ENCODE measurements around the gene MSMB. TPM values are rescaled to one million over a fixed set of nuclear protein-coding genes. Genes with fewer than 3 reads are reported as not detected.

The MSMB gene
- total RNA-seq, 1 donor from 2014 or later, result 5.3 TPM

GRCh38 chr10:46020344-46020657, 25.8 kb downstream of the MSMB start:
- H3K4me3 ChIP-seq, result peak overlapping the region; percentile 33
- H3K9me3 ChIP-seq, result no peaks in the 10 kb centered on the region
- TF ChIP-seq CTCF (IDR thresholded peaks at IDR 0.05), result no peak
- H3K27ac ChIP-seq, result peak overlapping the region; percentile 61
- peaks cover 13% of the 10 kb centered on the region for H3K36me3 ChIP-seq
- H3K27me3 ChIP-seq (ENCODE audit: low read depth), result no peaks in the 10 kb centered on the region
- intact Hi-C loops (cut with DNase I), result no loop called here
- ATAC-seq (no peak), DNase-seq (no peak)
- H3K4me1 ChIP-seq, result peaks cover 77% of the 10 kb centered on the region

GRCh38 chr10:46019569-46020343, 26.3 kb downstream of the MSMB start:
- ATAC-seq (peak in 1 of 2 donors; percentile 12), DNase-seq (no peak)
- peak overlapping the region; percentile 61 for H3K27ac ChIP-seq
- TF ChIP-seq CTCF (IDR thresholded peaks at IDR 0.05), result no peak
- no peaks in the 10 kb centered on the region for H3K9me3 ChIP-seq
- H3K4me3 ChIP-seq, result peak overlapping the region; percentile 33
- intact Hi-C loops (cut with DNase I), result no loop called here
- no peaks in the 10 kb centered on the region for H3K27me3 ChIP-seq (ENCODE audit: low read depth)
- H3K36me3 ChIP-seq, result peaks cover 18% of the 10 kb centered on the region
- peaks cover 77% of the 10 kb centered on the region for H3K4me1 ChIP-seq

- intact Hi-C loops (cut with DNase I), result no loop called here
- Histone ChIP-seq H3K9me3 (no peaks in the 10 kb centered on the region), H3K4me1 (peaks cover 72% of the 10 kb centered on the region), H3K27ac (peak overlapping the region; percentile 61), H3K27me3 (ENCODE audit: low read depth) (no peaks in the 10 kb centered on the region), H3K4me3 (peak overlapping the region; percentile 6), H3K36me3 (peaks cover 24% of the 10 kb centered on the region)
- TF ChIP-seq CTCF (IDR thresholded peaks at IDR 0.05), result no peak
- no peak for DNase-seq
- ATAC-seq, result peak in 1 of 2 donors; percentile 6
Observed at GRCh38 chr10:46019177-46019528, 26.9 kb downstream of the MSMB start.

- Histone ChIP-seq H3K4me3 (peak overlapping the region; percentile 1), H3K27me3 (ENCODE audit: low read depth) (no peaks in the 10 kb centered on the region), H3K27ac (peak overlapping the region; percentile 61), H3K4me1 (peaks cover 67% of the 10 kb centered on the region), H3K36me3 (peaks cover 29% of the 10 kb centered on the region), H3K9me3 (no peaks in the 10 kb centered on the region)
- intact Hi-C loops (cut with DNase I), result no loop called here
- no peak for DNase-seq
- ATAC-seq, result no peak
- TF ChIP-seq CTCF (IDR thresholded peaks at IDR 0.05), result no peak
Observed at GRCh38 chr10:46018453-46019176, 27.5 kb downstream of the MSMB start.

- H3K27me3 ChIP-seq (ENCODE audit: low read depth), result no peaks in the 10 kb centered on the region
- no peak for TF ChIP-seq CTCF (IDR thresholded peaks at IDR 0.05)
- ATAC-seq (no peak), DNase-seq (no peak)
- peaks cover 59% of the 10 kb centered on the region for H3K4me1 ChIP-seq
- no peaks in the 10 kb centered on the region for H3K9me3 ChIP-seq
- H3K4me3 ChIP-seq, result no peak overlapping the region
- H3K36me3 ChIP-seq, result peaks cover 38% of the 10 kb centered on the region
- intact Hi-C loops (cut with DNase I), result no loop called here
- H3K27ac ChIP-seq, result peak overlapping the region; percentile 61
Observed at GRCh38 chr10:46017733-46018132, 28.3 kb downstream of the MSMB start.
